Superior temporal gyrus (tissue), 1 donor: ENCODE results near the gene GRK4.
"Not testable (repeated sequence)": the region's sequence is repeated elsewhere in the genome, so short reads cannot be mapped to it uniquely, and the experiment has no call there.

ENCODE experiments used
- DNase-seq: peaks from one replicate; pipeline ENCODE4 v3.0.0-alpha.2; 2016; ENCODE audit errors: extremely low spot score

The GRK4 gene

DNA sequence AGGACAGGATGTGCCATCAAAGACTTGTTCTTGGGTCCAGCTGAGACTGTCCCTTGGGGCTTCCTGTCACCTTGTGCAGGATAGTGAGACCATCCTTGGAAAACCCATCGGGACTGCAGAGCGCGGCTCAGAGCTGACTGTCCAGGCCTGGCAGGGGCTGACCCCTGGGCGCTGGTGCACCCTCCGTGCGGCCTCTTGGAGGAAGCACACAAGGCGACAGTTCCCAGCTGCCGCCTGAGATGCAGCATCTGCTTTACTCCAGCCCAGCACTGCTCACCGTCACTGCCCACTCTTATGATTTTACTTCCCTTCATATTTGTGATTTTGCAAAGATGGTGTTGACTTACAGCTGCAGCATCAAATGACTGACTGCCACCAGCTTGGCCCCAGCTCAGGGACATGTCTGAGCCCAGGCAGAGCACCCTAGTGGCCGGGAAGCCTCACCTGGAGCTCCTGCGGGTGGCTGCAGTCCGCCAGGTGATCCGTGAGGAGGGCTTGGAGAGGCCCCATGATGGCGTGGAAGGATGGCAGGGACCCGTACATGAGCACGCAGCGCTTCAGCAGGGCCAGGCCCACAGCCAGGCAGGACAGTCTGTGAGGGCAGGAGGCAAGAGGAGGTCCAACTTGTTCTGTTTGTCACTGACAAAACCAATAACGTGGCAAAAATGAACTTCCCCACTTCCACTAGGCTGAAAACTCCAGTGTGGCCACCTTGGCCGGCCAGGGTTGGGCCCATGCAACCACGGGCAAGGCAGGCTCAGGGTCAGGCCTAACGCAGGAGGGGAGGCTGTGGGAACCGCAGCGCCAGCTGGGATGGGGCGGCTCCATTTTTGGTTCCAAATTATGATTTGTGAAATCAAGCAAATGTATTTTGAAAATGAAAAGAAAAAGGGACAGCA is 22.0 kb upstream of the GRK4 start:
- DNase-seq = no peak

DNA sequence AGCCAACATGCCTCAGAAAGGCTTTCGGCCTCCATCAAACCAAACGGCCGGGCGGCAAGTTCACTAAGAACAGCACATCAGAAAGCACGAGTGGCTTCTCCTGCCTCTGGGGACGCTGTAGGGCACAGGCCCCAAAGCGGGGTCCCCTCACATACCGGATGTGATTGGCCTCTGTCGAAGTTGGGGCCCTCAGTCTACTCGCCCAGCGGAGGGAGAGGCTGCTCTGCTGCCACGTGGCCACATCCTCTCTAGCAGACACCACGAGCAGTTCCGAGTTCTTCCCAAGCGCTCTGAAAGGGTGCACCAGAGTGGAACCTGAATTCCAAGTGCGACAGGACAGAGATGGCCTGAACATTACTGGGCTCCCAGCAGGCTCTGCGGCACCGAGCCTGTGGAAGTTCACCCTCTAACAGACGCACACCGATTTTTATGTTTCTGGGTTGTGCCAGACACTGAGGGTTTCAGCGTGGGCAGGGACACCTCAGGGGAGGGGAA is 21.3 kb upstream of the GRK4 start:
- DNase-seq = no peak

DNA sequence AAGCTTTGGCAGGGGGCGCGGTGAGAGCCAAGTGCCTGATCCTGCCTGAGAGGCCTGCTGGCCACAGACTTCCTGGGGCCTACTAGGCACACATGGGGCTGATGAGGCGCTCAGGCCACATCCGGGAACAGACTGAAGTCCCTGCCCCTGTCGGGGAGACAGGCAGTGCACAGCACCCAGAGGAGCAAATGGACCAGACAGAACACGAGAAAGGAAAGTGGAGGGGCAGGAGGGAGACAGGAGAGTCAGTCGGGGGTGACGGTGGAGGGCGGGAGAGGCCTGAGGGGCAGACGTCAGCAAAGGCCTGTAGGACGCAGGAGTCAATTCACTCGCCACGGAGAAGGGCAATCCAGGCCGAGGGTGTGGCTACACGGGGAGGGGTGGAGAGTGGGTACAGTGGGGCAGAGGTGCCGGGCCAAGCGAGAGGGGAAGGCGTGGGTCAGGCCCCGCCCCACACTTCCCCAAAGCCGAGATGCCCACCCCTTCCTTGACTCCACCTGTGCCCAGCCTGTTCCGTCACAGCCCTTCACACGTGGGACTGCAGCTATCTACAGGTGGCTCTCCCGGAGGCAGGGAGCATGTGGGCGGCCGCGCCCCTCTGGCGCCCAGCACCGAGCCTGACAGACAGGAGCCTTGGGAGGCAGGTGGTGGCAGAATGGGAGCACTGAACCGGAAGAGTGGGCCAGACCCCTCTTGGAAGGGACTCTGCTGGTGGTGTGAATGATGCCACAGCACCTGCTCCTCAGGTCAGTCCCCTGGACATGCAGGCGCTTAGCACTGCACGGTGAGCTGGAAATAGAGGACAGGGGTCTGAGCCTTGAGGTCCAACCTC is 20.6 kb upstream of the GRK4 start:
- no peak for DNase-seq

DNA sequence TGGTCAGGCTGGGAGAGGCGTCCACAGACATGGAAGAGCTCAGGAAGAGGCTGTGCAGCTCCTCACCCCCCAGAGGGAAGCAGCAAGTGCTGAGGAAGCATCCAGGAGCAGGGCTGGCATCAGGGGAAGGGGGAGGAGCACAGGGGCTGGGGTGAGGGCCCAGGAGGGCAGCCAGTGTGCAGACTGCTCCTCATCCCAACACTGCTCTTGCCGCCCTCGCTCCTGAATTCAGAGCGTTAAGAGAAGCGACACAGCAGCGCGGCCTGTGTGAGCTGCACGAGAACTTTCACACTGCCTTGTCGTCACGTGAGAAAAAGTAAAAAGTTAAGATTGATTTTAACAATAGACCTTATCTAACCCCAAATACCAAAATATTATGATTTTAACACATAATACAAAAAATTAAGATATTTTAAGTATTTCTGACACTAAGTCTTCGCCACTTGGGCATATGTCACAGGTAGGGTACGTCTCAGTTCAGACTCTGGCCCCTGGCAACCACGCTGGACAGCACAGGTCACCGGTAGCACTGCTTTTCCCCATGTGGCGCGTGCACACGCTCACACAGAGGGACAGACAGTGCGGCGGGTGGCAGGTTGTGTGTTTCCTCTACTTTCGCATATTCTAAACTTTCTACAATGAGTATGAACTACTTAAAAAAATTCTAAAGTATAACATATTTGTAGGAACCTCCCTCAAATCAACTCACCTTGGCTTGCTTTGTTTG is 19.8 kb upstream of the GRK4 start:
- DNase-seq = no peak

DNA sequence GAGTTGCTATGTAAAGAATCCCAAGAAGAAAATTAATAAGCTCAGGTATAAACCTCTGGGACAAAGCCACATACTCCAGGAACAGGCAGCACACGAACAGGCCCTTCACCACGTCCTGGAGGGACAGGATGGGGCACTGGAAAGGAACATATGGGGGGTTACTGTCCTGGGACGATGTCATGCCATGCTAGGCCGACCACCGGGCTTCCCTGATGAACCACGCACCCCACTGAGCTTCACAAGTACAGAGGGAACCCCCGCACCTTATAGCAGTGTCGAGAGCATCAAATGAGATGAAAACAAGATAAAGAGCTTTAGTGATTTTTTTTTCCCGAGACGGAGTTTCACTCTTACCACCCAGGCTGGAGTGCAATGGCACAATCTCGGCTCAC is 19.3 kb upstream of the GRK4 start:
- no peak for DNase-seq

DNA sequence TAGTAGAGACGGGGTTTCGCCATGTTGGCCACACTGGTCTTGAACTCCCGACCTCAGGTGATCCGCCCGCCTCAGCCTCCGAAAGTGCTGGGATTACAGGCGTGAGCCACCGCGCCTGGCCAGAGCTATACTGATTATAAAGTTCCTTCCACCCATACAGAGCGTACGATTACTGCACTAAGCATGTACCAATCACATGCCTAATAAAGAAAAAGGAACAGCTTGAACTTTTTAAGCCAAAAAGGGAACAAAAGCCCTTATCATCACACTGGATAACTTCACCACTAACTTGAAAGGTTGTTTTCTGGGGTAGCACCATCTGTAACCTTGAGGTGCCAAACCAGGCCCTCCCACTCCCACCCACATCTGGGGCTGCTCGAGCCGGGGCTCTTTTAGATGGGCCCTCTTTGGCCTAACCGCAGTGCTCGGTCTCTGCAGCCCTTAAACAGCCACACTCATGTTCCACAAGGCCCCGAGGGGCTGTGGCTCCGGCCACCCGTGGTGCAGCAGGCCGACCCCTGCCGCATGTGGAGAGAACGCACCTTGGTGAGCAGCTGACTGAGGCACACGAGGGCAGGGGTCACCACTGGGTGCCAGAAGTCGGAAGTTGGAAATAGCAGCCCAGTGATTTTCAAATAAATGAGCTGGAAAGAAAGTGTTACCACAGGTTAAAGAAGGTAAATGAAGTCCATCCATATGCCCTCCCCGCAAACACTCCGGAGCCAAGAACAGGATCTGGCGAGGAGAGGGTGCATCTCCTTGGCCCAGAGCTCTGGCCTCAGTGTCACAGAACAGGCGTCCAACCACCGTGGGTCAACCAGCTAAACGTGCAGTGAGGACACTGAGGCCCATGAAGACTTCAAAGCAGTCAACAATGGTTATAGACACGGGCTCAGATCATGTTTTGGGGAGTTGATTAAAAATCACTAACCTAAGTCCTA is 18.5 kb upstream of the GRK4 start:
- DNase-seq = no peak

DNA sequence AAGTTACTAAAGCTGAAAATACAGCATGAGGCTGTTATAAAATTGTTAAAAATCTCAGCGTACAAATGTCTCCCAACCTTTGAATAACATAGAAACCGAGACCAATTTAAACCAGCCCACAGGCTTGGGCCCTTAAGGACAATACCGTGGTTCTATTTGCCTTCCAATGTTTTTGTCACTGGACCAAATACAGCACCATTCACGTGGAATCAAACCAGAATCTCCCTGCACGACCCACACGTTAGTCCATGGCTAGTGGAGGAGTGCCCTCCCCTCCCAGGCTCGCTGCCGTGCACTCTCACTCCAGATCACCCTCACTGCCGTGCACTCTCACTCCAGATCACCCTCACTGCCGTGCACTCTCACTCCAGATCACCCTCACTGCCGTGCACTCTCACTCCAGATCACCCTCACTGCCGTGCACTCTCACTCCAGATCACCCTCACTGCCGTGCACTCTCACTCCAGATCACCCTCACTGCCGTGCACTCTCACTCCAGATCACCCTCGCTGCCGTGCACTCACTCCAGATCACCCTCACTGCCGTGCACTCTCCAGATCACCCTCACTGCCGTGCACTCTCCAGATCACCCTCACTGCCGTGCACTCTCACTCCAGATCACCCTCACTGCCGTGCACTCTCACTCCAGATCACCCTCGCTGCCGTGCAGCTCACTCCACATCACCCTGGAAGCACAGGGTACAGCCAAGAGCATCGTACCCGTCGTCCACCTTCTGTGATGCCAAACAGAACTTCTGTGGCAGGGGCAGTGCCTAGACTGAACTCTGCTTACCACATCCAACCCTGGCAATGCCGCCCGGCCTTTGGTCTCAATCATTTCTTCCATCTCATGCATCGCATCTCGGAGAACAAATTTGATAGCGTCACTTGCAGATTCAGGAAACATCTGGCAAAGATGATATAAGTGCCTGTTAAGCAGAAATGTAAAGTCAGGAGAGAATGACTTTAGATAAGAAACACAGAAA is 17.5 kb upstream of the GRK4 start:
- DNase-seq = not testable (repeated sequence)

DNA sequence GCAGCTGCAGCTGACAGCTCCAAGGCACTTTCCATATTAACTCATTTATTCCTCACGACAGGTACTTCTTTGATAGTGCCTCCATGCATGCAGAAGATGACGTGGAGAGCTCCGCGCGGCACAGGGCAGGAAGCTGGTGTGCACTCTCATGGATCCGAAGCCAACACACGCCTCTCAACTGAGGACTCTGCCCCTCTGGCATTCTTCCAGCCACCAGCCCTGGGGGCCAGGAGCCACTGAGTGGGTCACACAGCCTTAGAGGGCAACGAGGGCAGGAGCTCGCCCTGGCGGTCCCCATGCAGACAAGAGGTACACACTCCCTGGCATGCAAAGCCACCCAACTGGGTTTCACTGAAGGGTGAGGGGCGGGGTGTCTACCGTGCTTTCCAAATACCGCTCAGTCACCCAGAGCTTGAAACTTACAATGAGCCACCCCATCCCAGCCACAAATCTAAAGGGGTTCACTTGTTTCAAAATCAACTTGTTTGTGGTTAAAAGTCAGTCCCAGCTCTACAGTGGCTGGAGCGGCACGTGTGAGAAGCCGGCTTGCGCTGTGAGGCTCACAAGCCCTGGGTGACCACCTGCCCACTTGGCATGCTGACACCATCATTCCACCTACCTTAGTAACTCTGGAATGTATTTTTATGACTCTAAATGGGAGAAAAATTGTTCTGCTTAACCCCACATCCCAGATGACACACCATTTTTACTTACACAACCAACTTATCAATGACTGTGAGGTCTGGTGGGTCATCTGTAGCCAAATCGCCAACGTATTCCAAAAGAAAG is 16.4 kb upstream of the GRK4 start:
- DNase-seq = no peak

DNA sequence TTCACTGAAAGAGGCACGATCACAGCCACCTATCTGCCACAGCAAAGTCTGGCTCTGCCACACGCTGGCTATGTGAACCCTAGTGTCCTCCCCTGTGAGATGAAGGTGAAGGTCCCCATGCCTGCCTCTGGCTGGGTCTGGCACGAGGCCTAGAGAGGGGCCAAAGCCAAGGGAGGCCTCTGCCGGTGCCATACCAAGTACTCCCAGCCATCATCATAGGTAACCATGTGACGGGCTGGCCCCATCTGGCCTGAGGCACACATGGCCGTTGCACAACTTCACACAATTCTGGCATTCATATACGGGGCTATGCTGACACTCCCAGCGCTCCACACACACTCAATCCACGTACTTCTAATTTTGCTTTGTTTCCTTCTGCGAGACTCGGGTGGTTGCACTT is 15.4 kb upstream of the GRK4 start:
- no peak for DNase-seq

DNA sequence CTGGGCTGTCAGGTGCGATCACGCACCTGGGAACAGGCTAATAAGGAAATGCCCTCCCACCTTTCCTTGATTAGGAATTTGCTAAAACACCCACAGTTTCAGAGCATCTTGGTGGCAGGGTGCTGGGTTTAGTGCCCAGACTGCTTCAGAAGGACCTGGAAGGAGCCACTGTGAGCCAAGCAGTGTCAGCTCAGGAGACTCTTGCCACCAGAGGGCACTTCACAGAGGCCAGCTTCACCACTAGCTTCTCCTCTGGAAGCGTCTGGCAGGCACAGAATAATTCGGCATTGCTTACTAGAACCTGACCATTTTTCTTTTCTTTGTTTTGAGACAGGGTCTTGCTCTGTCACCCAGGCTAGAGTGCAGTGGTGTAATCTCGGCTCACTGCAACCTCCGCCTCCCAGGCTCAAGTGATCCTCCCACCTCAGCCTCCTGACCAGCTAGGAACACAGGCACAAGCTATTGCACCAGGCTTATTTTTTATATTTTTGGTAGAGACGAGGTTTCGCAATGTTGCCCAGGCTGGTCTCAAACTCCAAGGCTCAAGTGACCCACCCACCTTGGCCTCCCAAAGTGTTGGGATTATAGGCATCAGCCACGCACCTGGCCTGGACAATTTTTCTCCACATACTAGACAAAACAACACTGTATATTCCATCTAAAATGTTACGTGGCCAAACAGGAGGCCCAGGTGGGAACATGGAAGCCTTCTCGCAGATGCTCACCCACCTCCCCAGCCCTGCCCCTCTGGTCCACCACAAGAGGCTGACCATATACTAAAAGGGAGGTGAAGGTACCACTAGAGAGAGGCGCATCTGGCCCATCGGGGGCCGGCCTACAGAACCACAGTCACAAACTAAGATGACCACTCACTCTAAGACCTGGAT is 14.2 kb upstream of the GRK4 start:
- DNase-seq = peak; percentile 58

DNA sequence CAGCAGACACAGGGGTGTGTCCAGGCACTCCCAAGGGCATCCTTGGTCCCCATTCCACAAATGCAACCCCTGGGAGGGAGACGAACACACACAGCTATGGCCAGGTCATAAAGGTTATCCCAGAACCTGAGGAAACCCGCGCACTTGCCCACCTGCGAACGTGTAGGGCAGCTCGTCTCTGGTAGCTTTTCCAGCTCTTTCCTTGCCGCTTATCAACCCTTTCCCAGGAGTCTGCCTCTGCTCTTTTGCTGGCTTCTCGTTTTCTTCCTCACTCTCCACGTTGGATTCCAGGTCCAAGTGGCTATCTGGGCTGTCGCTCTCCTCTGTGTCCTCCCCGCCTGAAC is 13.6 kb upstream of the GRK4 start:
- no peak for DNase-seq

DNA sequence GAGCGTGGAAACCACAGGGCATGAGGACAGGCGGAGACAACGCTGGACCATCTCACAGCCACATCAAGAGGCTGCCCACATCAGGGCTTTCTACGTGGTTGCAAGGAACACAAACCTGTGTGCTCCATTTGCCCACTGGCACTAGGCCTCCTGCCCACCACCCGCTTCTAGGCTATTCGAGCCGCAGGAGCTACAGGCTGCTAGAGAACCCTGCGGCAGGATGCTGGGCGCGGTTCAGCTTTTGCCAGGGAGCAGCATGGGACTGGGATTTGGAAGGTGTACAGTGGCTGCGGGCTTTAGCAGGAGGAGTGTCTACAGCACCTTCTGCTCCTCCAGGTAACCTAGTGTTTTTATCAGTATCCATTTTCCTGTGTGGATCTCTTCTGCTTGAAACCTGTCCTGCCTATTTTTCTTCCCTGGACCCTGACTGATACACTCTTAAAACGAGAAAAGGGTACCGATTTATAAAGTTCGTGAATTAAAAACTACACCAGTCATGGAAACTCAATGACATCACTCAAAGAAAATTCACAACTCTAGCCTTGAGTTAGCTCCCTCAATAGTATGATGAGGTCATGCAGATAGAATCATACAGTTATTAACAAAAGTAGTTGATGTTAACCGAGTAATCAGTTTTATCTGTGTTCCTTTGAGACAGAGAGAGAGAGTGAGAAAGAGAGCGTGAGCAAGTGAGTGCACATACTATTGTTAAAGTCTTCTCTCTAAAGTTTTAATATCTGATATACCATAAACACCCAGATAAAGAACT is 13.0 kb upstream of the GRK4 start:
- DNase-seq = no peak

DNA sequence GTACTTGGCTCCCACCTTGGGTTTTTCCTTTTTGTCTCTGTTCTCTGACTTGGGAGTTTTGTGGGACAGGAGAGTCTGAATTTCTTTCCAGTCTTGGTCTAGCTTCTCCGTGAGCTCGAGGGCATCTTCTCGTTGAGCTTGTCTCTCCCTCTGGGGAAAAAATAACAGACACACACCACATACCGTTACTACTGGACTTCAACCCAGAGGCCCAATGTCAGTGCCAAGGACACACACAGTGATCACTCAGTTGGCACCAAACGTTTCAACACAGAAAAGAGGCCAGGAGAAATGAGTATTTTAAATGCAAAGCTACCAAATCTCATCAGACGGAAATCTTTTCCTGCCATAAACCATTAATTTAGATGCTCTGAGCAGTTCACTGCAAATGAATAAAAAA is 9.9 kb upstream of the GRK4 start:
- DNase-seq = no peak

DNA sequence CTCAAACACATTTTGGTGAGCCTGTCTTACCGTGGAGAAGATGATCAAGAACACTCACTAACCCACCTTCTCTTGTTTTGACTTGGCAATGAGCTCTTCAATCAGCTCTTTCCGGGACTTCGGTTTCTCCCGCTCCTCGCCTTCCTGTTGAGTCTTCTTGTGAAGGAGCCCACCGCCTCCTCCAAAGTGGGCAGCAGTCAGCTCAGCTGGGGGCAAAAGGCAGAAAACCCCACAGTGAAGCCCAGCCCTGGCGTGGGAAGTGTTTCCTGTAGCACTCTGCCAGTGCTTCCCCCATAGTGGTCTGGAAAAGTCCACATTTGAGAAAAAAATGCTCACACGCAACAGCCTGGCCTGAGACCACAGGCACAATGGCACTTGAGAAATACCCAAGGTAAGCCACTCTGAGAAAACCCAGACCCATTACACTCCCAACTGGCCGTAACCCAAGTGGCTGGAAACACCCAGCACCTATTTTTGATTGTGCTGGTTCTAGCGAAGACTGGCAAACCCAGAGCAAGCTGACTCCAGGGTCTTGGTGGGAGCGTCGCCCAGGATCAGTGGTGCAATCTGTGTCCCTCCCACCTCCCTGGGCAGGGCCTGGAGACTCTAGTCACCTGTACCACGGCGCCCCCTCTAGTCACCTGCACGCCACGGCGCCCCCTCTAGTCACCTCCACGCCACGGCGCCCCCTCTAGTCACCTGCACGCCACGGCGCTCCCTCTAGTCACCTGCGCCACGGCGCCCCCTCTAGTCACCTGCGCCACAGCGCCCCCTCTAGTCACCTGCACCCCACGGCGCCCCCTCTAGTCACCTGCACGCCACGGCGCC is 8.8 kb upstream of the GRK4 start:
- DNase-seq = no peak

DNA sequence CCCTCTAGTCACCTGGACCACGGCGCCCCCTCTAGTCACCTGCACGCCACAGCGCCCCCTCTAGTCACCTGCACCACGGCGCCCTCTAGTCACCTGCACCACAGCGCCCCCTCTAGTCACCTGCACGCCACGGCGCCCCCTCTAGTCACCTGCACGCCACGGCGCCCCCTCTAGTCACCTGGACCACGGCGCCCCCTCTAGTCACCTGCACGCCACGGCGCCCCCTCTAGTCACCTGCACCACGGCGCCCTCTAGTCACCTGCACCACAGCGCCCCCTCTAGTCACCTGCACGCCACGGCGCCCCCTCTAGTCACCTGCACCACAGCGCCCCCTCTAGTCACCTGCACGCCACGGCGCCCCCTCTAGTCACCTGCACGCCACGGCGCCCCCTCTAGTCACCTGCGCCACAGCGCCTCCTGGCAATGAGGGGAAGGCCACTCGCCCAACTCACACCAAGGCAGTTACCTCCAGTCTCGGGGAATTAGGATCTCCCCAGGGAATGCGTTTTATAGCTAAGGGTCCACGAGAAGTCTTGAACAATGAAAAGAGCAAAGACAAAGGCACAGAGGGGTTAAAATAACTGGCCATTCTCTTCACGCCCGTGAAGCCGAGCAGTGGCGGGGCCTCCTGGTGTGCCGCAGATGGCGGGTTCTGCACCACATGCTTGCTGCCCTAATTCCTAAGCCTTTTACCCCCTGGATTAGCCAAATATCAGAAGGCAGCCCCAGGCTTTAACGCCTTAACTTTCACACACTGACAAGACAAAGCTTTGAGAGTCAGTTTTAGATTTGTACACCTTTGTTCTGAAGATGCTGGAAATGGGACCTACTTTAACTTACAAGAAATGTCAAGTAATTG is 8.0 kb upstream of the GRK4 start:
- not testable (repeated sequence) for DNase-seq
